Stimulated activated CD8-positive, alpha-beta memory T cell treated with anti-CD3 and anti-CD28 coated beads, Interleukin-4, amount 100 ng/mL, for 48 hours (primary cell): Measurements from ENCODE around the gene WBP2NL.
"Not testable (repeated sequence)": the region's sequence is repeated elsewhere in the genome, so short reads cannot be mapped to it uniquely, and the experiment has no call there.

ENCODE experiments used
- DNase-seq: peaks from one replicate; pipeline ENCODE4 v3.0.0-alpha.2; 2020

The WBP2NL gene

GRCh38 chr22:42035256-42035655 lies 36.7 kb downstream of the WBP2NL start:
- DNase-seq = no peak

- DNase-seq = no peak
Observed at GRCh38 chr22:42039271-42039670, 40.7 kb downstream of the WBP2NL start.

GRCh38 chr22:42041784-42042183 lies 43.2 kb downstream of the WBP2NL start:
- no peak for DNase-seq

- DNase-seq = no peak
Observed at GRCh38 chr22:42050641-42051180, 52.1 kb downstream of the WBP2NL start.

- no peak for DNase-seq
Observed at GRCh38 chr22:42052765-42053164, 54.2 kb downstream of the WBP2NL start.

- DNase-seq = no peak
Observed at GRCh38 chr22:42056757-42057511, 58.3 kb downstream of the WBP2NL start.

GRCh38 chr22:42060489-42060888 lies 61.9 kb downstream of the WBP2NL start:
- DNase-seq = no peak

- DNase-seq = no peak
Observed at GRCh38 chr22:42061041-42061440, 62.5 kb downstream of the WBP2NL start.

- DNase-seq = no peak
Observed at GRCh38 chr22:42062506-42063170, 64.0 kb downstream of the WBP2NL start.

GRCh38 chr22:42064629-42065028 lies 66.0 kb downstream of the WBP2NL start:
- DNase-seq = no peak

GRCh38 chr22:42065438-42066125 lies 67.0 kb downstream of the WBP2NL start:
- no peak for DNase-seq

GRCh38 chr22:42066126-42066761 lies 67.7 kb downstream of the WBP2NL start:
- DNase-seq = no peak

GRCh38 chr22:42066937-42067336 lies 68.3 kb downstream of the WBP2NL start:
- no peak for DNase-seq

- DNase-seq = no peak
Observed at GRCh38 chr22:42067671-42068251, 69.2 kb downstream of the WBP2NL start.

- DNase-seq = no peak
Observed at GRCh38 chr22:42068291-42068690, 69.7 kb downstream of the WBP2NL start.

- no peak for DNase-seq
Observed at GRCh38 chr22:42069801-42070516, 71.4 kb downstream of the WBP2NL start.

- DNase-seq = peak; percentile 95
Observed at GRCh38 chr22:42070517-42071422, 72.2 kb downstream of the WBP2NL start, which contains the start of gene NAGA. TSS of gene NAGA (minus strand) at chr22:42070812. CDS start at chr22:42070297, 515 bp downstream.

- not testable (repeated sequence) for DNase-seq
Observed at GRCh38 chr22:42071508-42071907, 72.9 kb downstream of the WBP2NL start.

GRCh38 chr22:42072606-42073330 lies 74.2 kb downstream of the WBP2NL start:
- no peak for DNase-seq

GRCh38 chr22:42073621-42074041 lies 75.0 kb downstream of the WBP2NL start:
- no peak for DNase-seq
